Smooth muscle cell (in vitro differentiated cells): Measurements from ENCODE around the gene PPP3R1. TPM values are rescaled to one million over a fixed set of nuclear protein-coding genes. Genes with fewer than 3 reads are reported as not detected.
A peak's percentile ranks its signal among the peaks of the same experiment; 100 is the strongest.

ENCODE experiments used
- DNase-seq: peaks from one replicate; lab custom pipeline; 2025; ENCODE audit not compliant: unreplicated experiment; lab: John Stamatoyannopoulos, UW
- H2AFZ ChIP-seq: fragments of 200-600 bp; sonication (generic); 2 replicates; pipeline ENCODE4 v1.6.0; 2016; ENCODE audit warnings: antibody characterized with exemption, low read depth, mild to moderate bottlenecking
- H3F3A ChIP-seq: fragments of 200-600 bp; sonication (generic); 2 replicates; pipeline ENCODE4 v1.6.0; 2017; ENCODE audit warnings: antibody characterized with exemption, low read depth
- H3K27ac ChIP-seq: fragments of 200-600 bp; sonication (generic); 2 replicates; pipeline ENCODE4 v1.5.1; 2016; ENCODE audit warnings: low read depth, mild to moderate bottlenecking
- H3K27me3 ChIP-seq: fragments of 200-600 bp; sonication (generic); 2 replicates; pipeline ENCODE4 v1.6.1; 2016; ENCODE audit warnings: low read depth, mild to moderate bottlenecking
- H3K36me3 ChIP-seq: fragments of 200-600 bp; sonication (generic); 2 replicates; pipeline ENCODE4 v1.5.1; 2016; ENCODE audit warnings: low read depth
- H3K4me1 ChIP-seq: fragments of 200-600 bp; sonication (generic); 2 replicates; pipeline ENCODE4 v1.5.1; 2016; ENCODE audit warnings: low read depth
- H3K4me2 ChIP-seq: fragments of 200-600 bp; sonication (generic); 2 replicates; pipeline ENCODE4 v1.6.0; 2016; ENCODE audit warnings: mild to moderate bottlenecking
- H3K4me3 ChIP-seq: fragments of 200-600 bp; sonication (generic); 2 replicates; pipeline ENCODE4 v1.5.1; 2016; ENCODE audit warnings: mild to moderate bottlenecking
- H3K79me2 ChIP-seq: fragments of 200-600 bp; sonication (generic); 2 replicates; pipeline ENCODE4 v1.6.0; 2016; ENCODE audit warnings: low read depth, mild to moderate bottlenecking
- H3K9ac ChIP-seq: fragments of 200-600 bp; sonication (generic); 2 replicates; pipeline ENCODE4 v1.6.0; 2016; ENCODE audit warnings: low read depth
- H3K9me3 ChIP-seq: fragments of 200-600 bp; sonication (generic); replicated peaks from 2 replicates; pipeline ENCODE4 v1.5.1; 2016; ENCODE audit warnings: low read depth
- H4K20me1 ChIP-seq: fragments of 200-600 bp; sonication (generic); 2 replicates; pipeline ENCODE4 v1.6.0; 2016; ENCODE audit warnings: low read depth
- CTCF ChIP-seq: fragments of 200-600 bp; sonication (generic); IDR thresholded peaks from 2 replicates; pipeline ENCODE4 v1.5.1; 2017; ENCODE audit warnings: borderline replicate concordance, mild to moderate bottlenecking, antibody characterized with exemption; ENCODE audit not compliant: insufficient read depth, poor library complexity, severe bottlenecking
- WGBS: methylation state at CpG from one replicate; pipeline ENCODE4 v1.1.7; 2016; ENCODE audit warnings: low lambda C conversion rate; 5-methylcytosine and 5-hydroxymethylcytosine counted together
- polyA plus RNA-seq: library from polyadenylated mRNA; unstranded; fragments of >200 nt; fragmentation: Nextera tagmentation; extraction: Ambion mirVana; gene quantifications from 2 replicates; pipeline ENCODE4 v1.2.1, GENCODE V29; 2016
- total RNA-seq: library from RNA; depleted of rRNA; stranded (reverse); fragments of >200 nt; gene quantifications from 2 replicates; pipeline ENCODE4 v1.2.3, GENCODE V29; 2014

PPP3R1 gene
- total and polyA plus RNA-seq, 2 experiments from 2014 or later = 4.7 to 33.5 TPM

- 98% methylated on average over 4 of the region's 4 CpGs for WGBS
- Histone ChIP-seq H2AFZ (no peak overlapping the region), H3K27ac (no peak overlapping the region), H3K4me3 (no peak overlapping the region), H4K20me1 (no peaks in the 10 kb centered on the region), H3K4me2 (no peak overlapping the region), H3K79me2 (no peaks in the 10 kb centered on the region), H3K27me3 (no peaks in the 10 kb centered on the region), H3K4me1 (no peaks in the 10 kb centered on the region), H3K9me3 (no peaks in the 10 kb centered on the region), H3F3A (no peaks in the 10 kb centered on the region), H3K9ac (no peak overlapping the region), H3K36me3 (no peaks in the 10 kb centered on the region)
- no peak for DNase-seq
- TF ChIP-seq CTCF = no peak
These were observed 83.0 kb downstream of the PPP3R1 start for GRCh38 chr2:68169308-68169707.

GRCh38 chr2:68167186-68167585, 85.1 kb downstream of the PPP3R1 start:
- no peaks in the 10 kb centered on the region for H3K9me3 ChIP-seq
- H3F3A ChIP-seq = no peaks in the 10 kb centered on the region
- H3K79me2 ChIP-seq = no peaks in the 10 kb centered on the region
- H3K4me1 ChIP-seq = no peaks in the 10 kb centered on the region
- H3K9ac ChIP-seq = no peak overlapping the region
- no peaks in the 10 kb centered on the region for H3K27me3 ChIP-seq
- no peak overlapping the region for H3K4me3 ChIP-seq
- no peaks in the 10 kb centered on the region for H4K20me1 ChIP-seq
- peaks cover 10% of the 10 kb centered on the region for H3K36me3 ChIP-seq
- 68% methylated on average over 3 of the region's 3 CpGs for WGBS
- no peak for DNase-seq
- H3K4me2 ChIP-seq = no peak overlapping the region
- H3K27ac ChIP-seq = no peak overlapping the region
- H2AFZ ChIP-seq = no peak overlapping the region
- TF ChIP-seq CTCF = no peak

- Histone ChIP-seq H3K79me2 (peaks cover 23% of the 10 kb centered on the region), H3K27me3 (no peaks in the 10 kb centered on the region), H3K4me2 (no peak overlapping the region), H3K4me1 (peaks cover 7% of the 10 kb centered on the region), H3K36me3 (peaks cover 25% of the 10 kb centered on the region), H4K20me1 (no peaks in the 10 kb centered on the region), H2AFZ (no peak overlapping the region), H3K9ac (no peak overlapping the region), H3K4me3 (no peak overlapping the region), H3K27ac (no peak overlapping the region), H3K9me3 (no peaks in the 10 kb centered on the region), H3F3A (no peaks in the 10 kb centered on the region)
- DNase-seq = no peak
- 100% methylated on average over 1 of the region's 1 CpG for WGBS
- TF ChIP-seq CTCF = no peak
These were observed 88.7 kb downstream of the PPP3R1 start for GRCh38 chr2:68163641-68164040.

- H3K4me3 ChIP-seq = peak overlapping the region; percentile 79
- peaks cover 51% of the 10 kb centered on the region for H3K79me2 ChIP-seq
These were observed 94.2 kb downstream of the PPP3R1 start for GRCh38 chr2:68158134-68158447.

More at GRCh38 chr2:68158134-68158447, 94.2 kb downstream of the PPP3R1 start:
- Histone ChIP-seq H3K4me2 (peak overlapping the region; percentile 96), H4K20me1 (no peaks in the 10 kb centered on the region), H3K27ac (peak overlapping the region; percentile 96), H3F3A (no peaks in the 10 kb centered on the region), H3K27me3 (no peaks in the 10 kb centered on the region), H2AFZ (peak overlapping the region; percentile 94), H3K36me3 (peaks cover 25% of the 10 kb centered on the region), H3K9ac (peak overlapping the region; percentile 97), H3K4me1 (peaks cover 14% of the 10 kb centered on the region), H3K9me3 (no peaks in the 10 kb centered on the region)
- 0% methylated on average over 7 of the region's 7 CpGs for WGBS
- DNase-seq = no peak
- no peak for TF ChIP-seq CTCF
